SJCRH30 (cell line): ENCODE data around the gene TLK1. TPM values are rescaled to one million over a fixed set of nuclear protein-coding genes. Genes with fewer than 3 reads are reported as not detected.
A peak's percentile ranks its signal among the peaks of the same experiment; 100 is the strongest.

Experiments used
- DNase-seq, 2 experiments: peaks; one replicate each; pipeline ENCODE4 v3.0.0-alpha.2; 2015 to 2020
- H3K27ac ChIP-seq: fragments of 250-450 bp; sonication (Bioruptor Pico); 2 replicates; pipeline ENCODE4 v1.5.1; 2020; ENCODE audit warnings: mild to moderate bottlenecking, moderate library complexity
- H3K27me3 ChIP-seq: fragments of 250-450 bp; sonication (Bioruptor Pico); 2 replicates; pipeline ENCODE4 v1.5.1; 2020; ENCODE audit warnings: mild to moderate bottlenecking, moderate library complexity
- H3K36me3 ChIP-seq: fragments of 250-450 bp; sonication (Bioruptor Pico); 2 replicates; pipeline ENCODE4 v1.5.1; 2020; ENCODE audit warnings: mild to moderate bottlenecking, moderate library complexity
- H3K4me1 ChIP-seq: fragments of 250-450 bp; sonication (Bioruptor Pico); 2 replicates; pipeline ENCODE4 v1.5.1; 2020; ENCODE audit warnings: mild to moderate bottlenecking, moderate library complexity
- H3K4me3 ChIP-seq: fragments of 250-450 bp; sonication (Bioruptor Pico); 2 replicates; pipeline ENCODE4 v1.5.1; 2020; ENCODE audit warnings: mild to moderate bottlenecking, moderate library complexity
- H3K9me3 ChIP-seq: fragments of 250-450 bp; sonication (Bioruptor Pico); replicated peaks from 2 replicates; pipeline ENCODE4 v1.5.1; 2020; ENCODE audit warnings: mild to moderate bottlenecking, moderate library complexity
- total RNA-seq: library from RNA; depleted of rRNA; stranded (reverse); fragments of >200 nt; shearing (Covaris generic); gene quantifications from 2 replicates; pipeline ENCODE4 v1.2.3, GENCODE V29; 2014

TLK1 gene
- total RNA-seq, 1 experiment from 2014 or later, result 18.4 TPM

- H3K4me1 ChIP-seq, result peaks cover 2% of the 10 kb centered on the region; the same call in 1 of the 2 replicates
- no peaks in the 10 kb centered on the region for H3K27me3 ChIP-seq
- peak; percentile 83 to 85 for DNase-seq
- H3K4me3 ChIP-seq, result peak overlapping the region; percentile 99
- peak overlapping the region; percentile 45 for H3K27ac ChIP-seq
- H3K36me3 ChIP-seq, result no peaks in the 10 kb centered on the region
- H3K9me3 ChIP-seq, result no peaks in the 10 kb centered on the region
Measured at GRCh38 chr2:171160956-171161740, 455 bp upstream of the TLK1 start.

- H3K9me3 ChIP-seq, result no peaks in the 10 kb centered on the region
- peak overlapping the region; percentile 99 for H3K4me3 ChIP-seq
- no peaks in the 10 kb centered on the region for H3K27me3 ChIP-seq
- peak; percentile 63 to 68 for DNase-seq
- H3K27ac ChIP-seq, result peak overlapping the region; percentile 93
- no peaks in the 10 kb centered on the region for H3K36me3 ChIP-seq
- H3K4me1 ChIP-seq, result peaks cover 2% of the 10 kb centered on the region; the same call in 1 of the 2 replicates
Measured at GRCh38 chr2:171159372-171160118, 1.1 kb downstream of the TLK1 start.

DNA sequence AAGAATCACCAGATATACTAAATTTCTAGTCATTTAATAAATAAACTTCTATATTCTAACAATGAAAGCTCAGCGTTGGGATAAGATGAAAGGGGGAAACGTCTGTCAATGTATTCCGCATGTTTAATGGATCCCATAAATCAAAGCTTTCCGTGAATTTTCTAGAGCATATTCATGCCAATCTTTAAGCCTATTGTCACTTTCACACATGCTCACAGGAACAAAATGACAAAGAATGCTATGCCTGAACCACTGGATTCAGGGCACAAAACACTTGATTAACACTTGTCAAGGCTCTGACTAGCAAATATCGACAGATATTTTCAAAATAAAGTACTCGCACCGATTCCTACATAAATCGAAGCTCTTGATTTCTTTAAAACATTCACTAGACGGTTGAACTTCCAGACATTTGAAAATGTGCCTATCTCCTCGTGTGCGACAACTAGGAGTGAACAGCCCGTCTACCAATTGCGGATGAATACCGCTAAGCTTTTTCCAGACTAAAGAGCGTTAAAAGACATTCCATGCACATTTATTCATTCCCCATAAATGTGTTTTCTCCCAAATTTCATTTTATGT lies 1.8 kb downstream of the TLK1 start:
- Histone ChIP-seq H3K27me3 (no peaks in the 10 kb centered on the region), H3K36me3 (no peaks in the 10 kb centered on the region), H3K4me3 (peak overlapping the region; percentile 99), H3K27ac (peak overlapping the region; percentile 93; the same call in 1 of the 2 replicates), H3K9me3 (no peaks in the 10 kb centered on the region), H3K4me1 (peaks cover 2% of the 10 kb centered on the region; the same call in 1 of the 2 replicates)
- DNase-seq, result peak in 1 of 2 experiments; percentile 47

DNA sequence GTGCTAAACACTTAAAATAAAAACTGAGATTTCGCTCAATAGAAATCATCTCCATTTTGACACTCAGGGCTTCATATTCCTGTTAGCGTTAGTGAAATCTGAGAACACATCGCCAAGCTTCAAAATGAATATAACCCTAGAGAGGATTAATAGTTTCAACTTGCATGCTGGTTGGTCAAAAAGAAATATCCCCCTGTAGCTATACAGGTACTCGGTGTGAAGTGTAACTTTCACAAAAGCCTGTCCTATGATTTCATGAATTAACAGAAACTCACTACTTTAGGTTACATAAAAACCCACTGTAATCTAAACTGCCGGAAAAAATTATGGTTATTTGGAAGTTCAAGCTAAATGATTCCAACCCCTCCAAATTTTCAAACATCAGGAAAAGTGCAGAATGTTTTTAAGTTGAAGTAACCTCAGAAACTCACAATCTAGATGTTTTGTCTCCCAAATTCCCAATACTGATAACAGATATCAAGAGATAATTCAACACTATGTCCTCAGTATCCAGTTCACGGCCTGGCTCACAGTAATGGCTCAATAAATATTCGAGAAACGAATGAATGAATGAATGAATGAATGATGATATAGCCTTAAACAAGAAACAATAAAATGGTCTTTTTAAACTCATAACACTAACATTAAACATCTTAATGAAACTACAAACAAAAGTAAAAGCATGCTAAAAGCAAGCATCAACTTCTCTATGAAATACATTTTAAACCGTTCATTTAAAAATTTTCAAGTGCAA lies 2.5 kb downstream of the TLK1 start:
- peak in 1 of 2 experiments; percentile 26 for DNase-seq
- Histone ChIP-seq H3K27me3 (no peaks in the 10 kb centered on the region), H3K9me3 (no peaks in the 10 kb centered on the region), H3K27ac (peak overlapping the region; percentile 93; the same call in 1 of the 2 replicates), H3K4me1 (peaks cover 2% of the 10 kb centered on the region; the same call in 1 of the 2 replicates), H3K36me3 (no peaks in the 10 kb centered on the region), H3K4me3 (peak overlapping the region; percentile 99)

- H3K4me1 ChIP-seq, result peaks cover 2% of the 10 kb centered on the region; the same call in 1 of the 2 replicates
Measured at GRCh38 chr2:171157109-171157500, 3.6 kb downstream of the TLK1 start.

GRCh38 chr2:171154348-171154747 lies 6.3 kb downstream of the TLK1 start:
- no peak overlapping the region for H3K27ac ChIP-seq
- no peaks in the 10 kb centered on the region for H3K9me3 ChIP-seq
- no peak overlapping the region for H3K4me3 ChIP-seq
- no peaks in the 10 kb centered on the region for H3K27me3 ChIP-seq
- peaks cover 2% of the 10 kb centered on the region; the same call in 1 of the 2 replicates for H3K4me1 ChIP-seq
- peak in 1 of 2 experiments; percentile 13 for DNase-seq
- no peaks in the 10 kb centered on the region for H3K36me3 ChIP-seq

More at GRCh38 chr2:171157109-171157500, 3.6 kb downstream of the TLK1 start:
- H3K9me3 ChIP-seq, result no peaks in the 10 kb centered on the region
- no peak overlapping the region for H3K27ac ChIP-seq
- no peak overlapping the region for H3K4me3 ChIP-seq
- DNase-seq, result no peak
- no peaks in the 10 kb centered on the region for H3K36me3 ChIP-seq
- no peaks in the 10 kb centered on the region for H3K27me3 ChIP-seq

DNA sequence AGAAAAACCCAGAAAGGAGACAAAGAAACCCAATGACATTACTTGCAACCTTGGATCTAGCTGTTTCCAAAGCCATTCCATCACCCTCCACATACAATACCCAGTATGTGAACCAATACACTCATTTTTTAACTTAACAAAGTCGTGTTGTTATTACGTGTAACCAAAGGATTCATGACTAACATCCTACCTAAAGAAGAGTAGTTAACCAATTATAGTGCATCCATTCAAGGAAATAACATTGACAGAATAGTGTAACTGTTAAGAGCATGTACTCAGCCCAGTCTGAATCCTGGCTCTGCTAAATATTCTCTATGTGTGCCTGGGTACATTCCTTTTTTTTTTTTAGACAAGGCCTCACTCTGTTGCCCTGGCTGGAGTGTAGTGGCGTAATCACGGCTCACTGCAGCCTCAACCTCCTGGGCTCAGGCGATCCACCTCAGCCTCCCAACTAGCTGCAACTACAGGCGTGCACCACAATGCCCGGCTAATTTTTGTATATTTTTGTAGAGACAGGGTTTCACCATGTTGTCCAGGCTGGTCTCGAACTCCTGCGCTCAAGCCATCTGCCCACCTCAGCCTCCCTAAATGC lies 9.9 kb downstream of the TLK1 start:
- H3K36me3 ChIP-seq, result no peaks in the 10 kb centered on the region
- H3K4me3 ChIP-seq, result no peak overlapping the region
- H3K9me3 ChIP-seq, result no peaks in the 10 kb centered on the region; the same call in 1 of the 2 replicates
- no peaks in the 10 kb centered on the region for H3K27me3 ChIP-seq
- DNase-seq, result no peak
- no peaks in the 10 kb centered on the region for H3K4me1 ChIP-seq
- H3K27ac ChIP-seq, result no peak overlapping the region

GRCh38 chr2:171149986-171150693 lies 10.6 kb downstream of the TLK1 start:
- Histone ChIP-seq H3K36me3 (no peaks in the 10 kb centered on the region), H3K27ac (no peak overlapping the region), H3K27me3 (no peaks in the 10 kb centered on the region), H3K4me1 (no peaks in the 10 kb centered on the region), H3K4me3 (no peak overlapping the region), H3K9me3 (no peaks in the 10 kb centered on the region; the same call in 1 of the 2 replicates)
- no peak for DNase-seq

- DNase-seq, result no peak
- Histone ChIP-seq H3K27ac (no peak overlapping the region), H3K27me3 (no peaks in the 10 kb centered on the region), H3K9me3 (no peaks in the 10 kb centered on the region; the same call in 1 of the 2 replicates), H3K36me3 (no peaks in the 10 kb centered on the region), H3K4me1 (no peaks in the 10 kb centered on the region), H3K4me3 (no peak overlapping the region)
Measured at GRCh38 chr2:171149171-171149938, 11.3 kb downstream of the TLK1 start.

DNA sequence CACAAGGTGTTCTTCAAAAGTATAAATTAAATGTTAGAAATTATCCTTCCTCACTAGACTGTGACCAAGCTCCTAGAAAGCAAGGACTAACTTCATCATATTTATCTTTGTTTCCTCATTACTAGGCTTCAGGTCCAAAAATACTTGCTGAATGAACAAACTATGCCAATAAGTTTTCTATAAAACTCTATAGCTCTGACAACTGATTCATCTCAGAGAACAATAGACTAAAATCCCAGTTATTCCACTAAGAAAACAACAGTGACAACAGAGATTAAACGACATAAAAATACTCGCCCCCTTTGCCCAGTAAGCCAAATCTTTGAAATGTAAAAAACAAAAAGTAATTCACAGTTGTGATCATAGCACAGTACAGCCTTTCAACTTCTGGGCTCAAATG lies 13.6 kb downstream of the TLK1 start:
- Histone ChIP-seq H3K4me1 (no peaks in the 10 kb centered on the region), H3K27ac (no peak overlapping the region), H3K9me3 (peaks cover 3% of the 10 kb centered on the region; the same call in 1 of the 2 replicates)

DNA sequence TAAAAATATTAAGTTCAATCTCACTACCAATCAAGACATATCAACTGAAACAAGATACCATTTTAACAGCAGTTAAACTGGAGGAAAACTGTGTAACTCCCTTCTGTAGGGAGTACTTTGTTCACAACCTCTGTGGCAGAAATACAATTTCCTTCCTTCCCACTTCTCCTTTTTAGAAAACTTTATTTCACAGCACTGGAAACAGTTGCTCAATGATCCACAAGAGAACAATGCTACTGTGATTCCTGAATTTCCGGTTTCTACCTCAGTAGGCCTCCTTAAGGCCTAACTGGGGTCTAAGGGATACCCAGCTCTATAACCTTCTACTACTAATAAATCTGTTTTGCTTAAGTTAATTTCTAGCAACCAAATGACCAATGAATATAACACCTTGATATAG lies 14.1 kb downstream of the TLK1 start:
- DNase-seq, result no peak
- peaks cover 3% of the 10 kb centered on the region; the same call in 1 of the 2 replicates for H3K9me3 ChIP-seq
- no peaks in the 10 kb centered on the region for H3K36me3 ChIP-seq
- no peaks in the 10 kb centered on the region for H3K27me3 ChIP-seq
- H3K4me3 ChIP-seq, result no peak overlapping the region
- H3K4me1 ChIP-seq, result no peaks in the 10 kb centered on the region
- H3K27ac ChIP-seq, result no peak overlapping the region

More for the DNA sequence above, 13.6 kb downstream of the TLK1 start:
- Histone ChIP-seq H3K36me3 (no peaks in the 10 kb centered on the region), H3K27me3 (no peaks in the 10 kb centered on the region), H3K4me3 (no peak overlapping the region)
- DNase-seq, result no peak

DNA sequence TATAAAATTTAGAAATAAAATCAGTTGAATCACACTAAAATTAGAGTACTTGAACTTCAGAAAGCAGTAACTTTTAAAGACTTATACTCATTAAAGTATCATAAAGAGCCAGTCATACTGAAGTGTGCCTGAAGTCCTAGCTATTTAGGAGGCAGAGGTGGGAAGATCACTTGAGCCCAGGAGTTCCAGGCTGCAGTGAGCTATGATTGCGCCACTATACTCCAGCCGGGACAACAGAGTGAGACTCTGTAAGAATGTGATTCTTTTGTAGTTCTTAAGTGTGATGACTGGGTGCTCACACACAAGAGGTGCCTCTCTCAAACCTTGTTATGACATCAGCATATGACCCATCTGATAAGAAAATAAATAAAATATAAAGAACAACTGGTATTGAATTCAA lies 14.6 kb downstream of the TLK1 start:
- Histone ChIP-seq H3K27ac (no peak overlapping the region), H3K36me3 (no peaks in the 10 kb centered on the region), H3K4me3 (no peak overlapping the region), H3K9me3 (peaks cover 3% of the 10 kb centered on the region; the same call in 1 of the 2 replicates), H3K27me3 (no peaks in the 10 kb centered on the region), H3K4me1 (no peaks in the 10 kb centered on the region)
- no peak for DNase-seq

- Histone ChIP-seq H3K36me3 (no peaks in the 10 kb centered on the region), H3K4me3 (no peak overlapping the region), H3K27me3 (no peaks in the 10 kb centered on the region), H3K4me1 (no peaks in the 10 kb centered on the region), H3K27ac (no peak overlapping the region), H3K9me3 (peaks cover 3% of the 10 kb centered on the region; the same call in 1 of the 2 replicates)
- DNase-seq, result no peak
Measured at GRCh38 chr2:171143670-171144062, 17.0 kb downstream of the TLK1 start.
